Fibroblast of skin of right quadriceps (primary cell): Measurements from ENCODE around the gene TNKS2.
A peak's percentile ranks its signal among the peaks of the same experiment; 100 is the strongest.
"Not testable (repeated sequence)": the region's sequence is repeated elsewhere in the genome, so short reads cannot be mapped to it uniquely, and the experiment has no call there.

Experiments used
- DNase-seq: peaks from one replicate; pipeline ENCODE4 v3.0.0-alpha.2; 2013

The TNKS2 gene

GRCh38 chr10:91797874-91798648 is at the start of gene TNKS2:
TSS of gene TNKS2 (plus strand) at chr10:91798426. CDS start at chr10:91798691, 265 bp downstream.
- peak; percentile 95 for DNase-seq

GRCh38 chr10:91749592-91749991 is 48.6 kb upstream of the TNKS2 start:
- DNase-seq: not testable (repeated sequence)

GRCh38 chr10:91756286-91756685 is 41.9 kb upstream of the TNKS2 start:
- DNase-seq: peak; percentile 85

- DNase-seq: peak; percentile 53
Measured at GRCh38 chr10:91758303-91759146, 39.7 kb upstream of the TNKS2 start.

- DNase-seq: no peak
Measured at GRCh38 chr10:91759581-91759986, 38.6 kb upstream of the TNKS2 start.

- DNase-seq: no peak
Measured at GRCh38 chr10:91761721-91762120, 36.5 kb upstream of the TNKS2 start.

- no peak for DNase-seq
Measured at GRCh38 chr10:91762878-91763277, 35.3 kb upstream of the TNKS2 start.

- no peak for DNase-seq
Measured at GRCh38 chr10:91766676-91767075, 31.6 kb upstream of the TNKS2 start.

GRCh38 chr10:91768123-91768522 is 30.1 kb upstream of the TNKS2 start:
- peak; percentile 15 for DNase-seq

- DNase-seq: no peak
Measured at GRCh38 chr10:91771907-91772306, 26.3 kb upstream of the TNKS2 start.

GRCh38 chr10:91772461-91772860 is 25.8 kb upstream of the TNKS2 start:
- no peak for DNase-seq

GRCh38 chr10:91772869-91773268 is 25.4 kb upstream of the TNKS2 start:
- DNase-seq: no peak

- DNase-seq: no peak
Measured at GRCh38 chr10:91774571-91774970, 23.7 kb upstream of the TNKS2 start.

GRCh38 chr10:91775731-91776130 is 22.5 kb upstream of the TNKS2 start:
- DNase-seq: no peak

- DNase-seq: no peak
Measured at GRCh38 chr10:91776266-91776665, 22.0 kb upstream of the TNKS2 start.

- no peak for DNase-seq
Measured at GRCh38 chr10:91778485-91778884, 19.7 kb upstream of the TNKS2 start.

- DNase-seq: peak; percentile 33
Measured at GRCh38 chr10:91779011-91779605, 19.1 kb upstream of the TNKS2 start.

- no peak for DNase-seq
Measured at GRCh38 chr10:91782539-91782938, 15.7 kb upstream of the TNKS2 start.

- DNase-seq: no peak
Measured at GRCh38 chr10:91785830-91786229, 12.4 kb upstream of the TNKS2 start.

GRCh38 chr10:91787258-91787657 is 11.0 kb upstream of the TNKS2 start:
- no peak for DNase-seq

- no peak for DNase-seq
Measured at GRCh38 chr10:91787810-91788209, 10.4 kb upstream of the TNKS2 start.

- DNase-seq: no peak
Measured at GRCh38 chr10:91788527-91788926, 9.7 kb upstream of the TNKS2 start.

- DNase-seq: no peak
Measured at GRCh38 chr10:91796331-91797047, 1.7 kb upstream of the TNKS2 start.
